Hypothalamus (tissue), 51 donors: ENCODE results near the gene PLXNA4.
"Not testable (repeated sequence)": the region's sequence is repeated elsewhere in the genome, so short reads cannot be mapped to it uniquely, and the experiment has no call there.

Experiments
- DNase-seq, 51 donors: peaks; one replicate each; lab custom pipeline; 2025; lab: John Stamatoyannopoulos, UW

PLXNA4 gene

GRCh38 chr7:132398253-132398925 is 177.9 kb downstream of the PLXNA4 start:
- no peak for DNase-seq

- no peak for DNase-seq
Measured at GRCh38 chr7:132397070-132397469, 179.2 kb downstream of the PLXNA4 start.

- no peak for DNase-seq
Measured at GRCh38 chr7:132395361-132395760, 180.9 kb downstream of the PLXNA4 start.

- DNase-seq = no peak
Measured at GRCh38 chr7:132394283-132395198, 181.7 kb downstream of the PLXNA4 start.

GRCh38 chr7:132393789-132394261 is 182.4 kb downstream of the PLXNA4 start:
- peak in 28 of 51 donors; percentile 5 to 65 (median 36) for DNase-seq

GRCh38 chr7:132392713-132393112 is 183.6 kb downstream of the PLXNA4 start:
- peak in 1 of 51 donors; percentile 11 for DNase-seq

GRCh38 chr7:132390705-132391104 is 185.6 kb downstream of the PLXNA4 start:
- DNase-seq = no peak

- not testable (repeated sequence) for DNase-seq
Measured at GRCh38 chr7:132390049-132390448, 186.2 kb downstream of the PLXNA4 start.

GRCh38 chr7:132388688-132389087 is 187.6 kb downstream of the PLXNA4 start:
- DNase-seq = no peak

GRCh38 chr7:132387596-132387995 is 188.7 kb downstream of the PLXNA4 start:
- no peak for DNase-seq

GRCh38 chr7:132386201-132386681 is 190.0 kb downstream of the PLXNA4 start:
- peak in 21 of 51 donors; percentile 4 to 68 (median 21) for DNase-seq

GRCh38 chr7:132383962-132384361 is 192.3 kb downstream of the PLXNA4 start:
- DNase-seq = no peak

- no peak for DNase-seq
Measured at GRCh38 chr7:132381742-132382472, 194.4 kb downstream of the PLXNA4 start.

- no peak for DNase-seq
Measured at GRCh38 chr7:132380059-132380458, 196.2 kb downstream of the PLXNA4 start.

- no peak for DNase-seq
Measured at GRCh38 chr7:132379292-132379691, 197.0 kb downstream of the PLXNA4 start.

GRCh38 chr7:132377703-132378584 is 198.3 kb downstream of the PLXNA4 start:
- DNase-seq = peak in 1 of 51 donors; percentile 34

- no peak for DNase-seq
Measured at GRCh38 chr7:132377015-132377414, 199.3 kb downstream of the PLXNA4 start.

- DNase-seq = no peak
Measured at GRCh38 chr7:132376361-132377013, 199.8 kb downstream of the PLXNA4 start.

- no peak for DNase-seq
Measured at GRCh38 chr7:132373879-132374278, 202.4 kb downstream of the PLXNA4 start.
